PC-3 (cell line): Measurements from ENCODE around the gene FIGLA. TPM values are rescaled to one million over a fixed set of nuclear protein-coding genes. Genes with fewer than 3 reads are reported as not detected.

Source experiments
- ATAC-seq: fragments of 200-7000 bp; cut with Tn5 transposase; 2 replicates; pipeline ENCODE4 v1.9.1; 2020; ENCODE audit warnings: mild to moderate bottlenecking, moderate library complexity
- BruUV-seq: library from RNA; stranded (reverse); fragments of 400-500 nt; replicated peaks from 2 replicates; lab custom pipeline; 2021; lab: Mats Ljungman, UMichigan
- CTCF ChIA-PET: fragments of 300-600 bp; sonication (Branson Sonifier 250); formaldehyde crosslinking; loops from one replicate; lab custom pipeline; 2022; ENCODE audit warnings: antibody characterized with exemption; lab: Charles Lee
- POLR2A ChIA-PET: fragments of 300-600 bp; sonication (Branson Sonifier 250); formaldehyde crosslinking; loops from one replicate; lab custom pipeline; 2022; ENCODE audit warnings: antibody characterized with exemption; ENCODE audit not compliant: unreplicated experiment; lab: Charles Lee
- DNase-seq: peaks from one replicate; pipeline ENCODE4 v3.0.0-alpha.2; 2015
- H2AFZ ChIP-seq: fragments of 300-600 bp; sonication (generic); 2 replicates; pipeline ENCODE4 v1.6.0; 2016; ENCODE audit warnings: antibody characterized with exemption, low read length
- H3F3A ChIP-seq: fragments of 300-600 bp; sonication (generic); one replicate; pipeline ENCODE4 v1.6.0; 2017; ENCODE audit warnings: antibody characterized with exemption, low read length, control low read depth, mild to moderate bottlenecking; ENCODE audit not compliant: unreplicated experiment
- H3K27ac ChIP-seq: fragments of 300-600 bp; sonication (generic); 2 replicates; pipeline ENCODE4 v1.5.1; 2016; ENCODE audit warnings: mild to moderate bottlenecking, low read length
- H3K27me3 ChIP-seq: fragments of 300-600 bp; sonication (generic); 2 replicates; pipeline ENCODE4 v1.6.1; 2016; ENCODE audit warnings: low read length, mixed read lengths
- H3K36me3 ChIP-seq: fragments of 300-600 bp; sonication (generic); 2 replicates; pipeline ENCODE4 v1.6.1; 2016; ENCODE audit warnings: low read depth, mixed run types, low read length, mixed read lengths
- H3K4me1 ChIP-seq: fragments of 300-600 bp; sonication (generic); 2 replicates; pipeline ENCODE4 v1.5.1; 2016; ENCODE audit warnings: low read length; ENCODE audit not compliant: insufficient read depth
- H3K4me2 ChIP-seq: fragments of 300-600 bp; sonication (generic); 2 replicates; pipeline ENCODE4 v1.6.0; 2016; ENCODE audit warnings: low read length
- H3K4me3 ChIP-seq: fragments of 300-600 bp; sonication (generic); 2 replicates; pipeline ENCODE4 v1.5.1; 2016; ENCODE audit warnings: mild to moderate bottlenecking, low read length, mixed read lengths
- H3K79me2 ChIP-seq: fragments of 300-600 bp; sonication (generic); 2 replicates; pipeline ENCODE4 v1.6.1; 2017; ENCODE audit warnings: low read length, mixed read lengths
- H3K9ac ChIP-seq: fragments of 300-600 bp; sonication (generic); 2 replicates; pipeline ENCODE4 v1.6.0; 2016; ENCODE audit warnings: mild to moderate bottlenecking, low read length
- H3K9me2 ChIP-seq: fragments of 300-600 bp; sonication (generic); replicated peaks from 2 replicates; pipeline ENCODE4 v1.6.1; 2016; ENCODE audit warnings: mixed run types, low read length, mixed read lengths
- H3K9me3 ChIP-seq: fragments of 300-600 bp; sonication (generic); 2 replicates; pipeline ENCODE4 v1.6.1; 2016; ENCODE audit warnings: low read length, mixed read lengths
- H4K20me1 ChIP-seq: fragments of 300-600 bp; sonication (generic); 2 replicates; pipeline ENCODE4 v1.6.1; 2016; ENCODE audit warnings: low read length, mixed read lengths
- EZH2 ChIP-seq: fragments of 300-600 bp; sonication (generic); IDR thresholded peaks from one replicate; pipeline ENCODE4 v1.6.1; 2017; ENCODE audit warnings: antibody characterized with exemption, mild to moderate bottlenecking, low read length; ENCODE audit not compliant: unreplicated experiment
- EZH2phosphoT487 ChIP-seq: fragments of 300-600 bp; sonication (generic); IDR thresholded peaks from 2 replicates; pipeline ENCODE4 v1.6.1; 2018; ENCODE audit warnings: mild to moderate bottlenecking, antibody characterized with exemption, low read length, borderline replicate concordance
- intact Hi-C: fragments of 100-400 bp; cut with micrococcal nuclease; formaldehyde crosslinking; loops from 2 replicates; pipeline ENCODE4 v1.9.0; 2023
- total RNA-seq: library from RNA; depleted of rRNA; stranded (reverse); fragments of >200 nt; gene quantifications from 2 replicates; pipeline ENCODE4 v1.2.3, GENCODE V29; 2014; rRNA removed
- TF ChIP-seq, protein P1 (sequence below): fragments of 300-600 bp; sonication (generic); conservative IDR thresholded peaks from 2 replicates; pipeline ENCODE4 v1.5.1; 2017; ENCODE audit warnings: antibody characterized with exemption, low read depth, mild to moderate bottlenecking, low read length

The FIGLA gene
- total RNA-seq, 1 experiment from 2014 or later, result not detected

DNA sequence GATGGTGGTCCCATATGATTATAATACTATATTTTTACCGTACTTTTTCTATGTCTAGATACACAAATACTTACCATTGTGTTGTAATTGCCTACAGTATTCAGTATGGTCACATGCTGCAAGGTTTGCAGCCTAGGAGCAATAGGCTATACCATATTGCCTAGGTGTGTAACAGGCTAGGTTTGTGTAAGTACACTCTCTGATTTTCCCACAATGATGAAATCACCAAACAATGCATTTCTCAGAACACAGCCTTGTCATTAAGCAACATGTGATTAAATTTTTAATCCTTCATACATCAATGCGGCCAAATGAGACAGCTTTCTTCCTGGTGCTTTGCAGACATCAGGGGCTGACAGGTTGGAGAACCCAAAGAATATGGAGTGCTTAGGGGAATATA is 59.7 kb downstream of the FIGLA start:
- H3K9ac ChIP-seq, result no peak overlapping the region
- no peaks in the 10 kb centered on the region for H3K79me2 ChIP-seq
- DNase-seq (no peak), ATAC-seq (no peak)
- no peak overlapping the region for H3K4me2 ChIP-seq
- H3K9me3 ChIP-seq, result no peaks in the 10 kb centered on the region
- no peaks in the 10 kb centered on the region for H3K36me3 ChIP-seq
- ChIA-PET POLR2A (no interaction called here), CTCF (no interaction called here)
- no peaks in the 10 kb centered on the region for H3K4me1 ChIP-seq
- no peaks in the 10 kb centered on the region for H4K20me1 ChIP-seq
- no peaks in the 10 kb centered on the region for H3K9me2 ChIP-seq
- intact Hi-C loops, result no loop called here
- peaks cover 35% of the 10 kb centered on the region for H3K27me3 ChIP-seq
- no peak overlapping the region for H3K4me3 ChIP-seq
- no peak overlapping the region for H2AFZ ChIP-seq
- H3K27ac ChIP-seq, result no peak overlapping the region
- H3F3A ChIP-seq, result no peaks in the 10 kb centered on the region
- BruUV-seq, result no TSS peak
- TF ChIP-seq, protein P1, sequence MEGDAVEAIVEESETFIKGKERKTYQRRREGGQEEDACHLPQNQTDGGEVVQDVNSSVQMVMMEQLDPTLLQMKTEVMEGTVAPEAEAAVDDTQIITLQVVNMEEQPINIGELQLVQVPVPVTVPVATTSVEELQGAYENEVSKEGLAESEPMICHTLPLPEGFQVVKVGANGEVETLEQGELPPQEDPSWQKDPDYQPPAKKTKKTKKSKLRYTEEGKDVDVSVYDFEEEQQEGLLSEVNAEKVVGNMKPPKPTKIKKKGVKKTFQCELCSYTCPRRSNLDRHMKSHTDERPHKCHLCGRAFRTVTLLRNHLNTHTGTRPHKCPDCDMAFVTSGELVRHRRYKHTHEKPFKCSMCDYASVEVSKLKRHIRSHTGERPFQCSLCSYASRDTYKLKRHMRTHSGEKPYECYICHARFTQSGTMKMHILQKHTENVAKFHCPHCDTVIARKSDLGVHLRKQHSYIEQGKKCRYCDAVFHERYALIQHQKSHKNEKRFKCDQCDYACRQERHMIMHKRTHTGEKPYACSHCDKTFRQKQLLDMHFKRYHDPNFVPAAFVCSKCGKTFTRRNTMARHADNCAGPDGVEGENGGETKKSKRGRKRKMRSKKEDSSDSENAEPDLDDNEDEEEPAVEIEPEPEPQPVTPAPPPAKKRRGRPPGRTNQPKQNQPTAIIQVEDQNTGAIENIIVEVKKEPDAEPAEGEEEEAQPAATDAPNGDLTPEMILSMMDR, result no peak
- TF ChIP-seq EZH2phosphoT487, result no peak
- no peak for TF ChIP-seq EZH2

DNA sequence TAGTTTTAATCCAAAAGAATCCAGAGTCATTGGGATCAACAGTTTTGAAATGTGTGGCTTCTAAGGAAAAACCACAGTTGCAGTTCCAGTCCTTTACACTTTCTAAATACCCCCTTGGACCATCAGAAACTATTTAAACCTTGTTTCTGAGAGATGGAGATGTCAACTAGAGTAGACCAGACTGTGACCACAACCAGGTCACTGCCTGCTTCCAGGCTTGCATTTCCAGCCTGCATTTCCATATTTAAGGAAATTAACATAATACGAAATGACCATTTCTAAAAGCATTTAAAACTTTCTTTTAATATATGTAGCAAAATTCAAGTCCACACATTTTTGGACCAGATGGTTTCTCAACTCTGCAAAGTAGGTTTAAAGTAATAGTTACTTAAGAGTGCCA is 60.8 kb downstream of the FIGLA start:
- intact Hi-C loops, result no loop called here
- no peak overlapping the region for H3K4me3 ChIP-seq

DNA sequence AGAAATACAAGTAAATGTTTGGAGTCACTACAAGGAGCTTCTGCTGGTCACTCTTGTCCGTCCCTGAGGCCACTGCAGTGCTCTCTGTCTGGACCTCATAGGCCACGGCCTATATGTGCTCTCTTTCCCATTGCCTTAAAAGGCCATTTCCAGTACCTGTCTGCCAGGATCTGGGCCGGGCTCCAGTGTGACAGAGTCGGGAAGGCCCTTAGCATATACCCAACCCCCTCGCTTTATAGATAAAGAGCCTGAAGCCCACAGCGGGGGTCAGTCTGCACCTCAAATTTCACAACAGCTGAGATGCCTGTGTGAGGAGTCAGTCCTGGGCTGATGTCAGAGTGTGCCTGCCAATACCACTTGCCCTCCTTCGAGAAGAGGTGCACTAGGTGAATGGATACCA is 62.3 kb downstream of the FIGLA start:
- CTCF ChIA-PET, result no interaction called here
- no peaks in the 10 kb centered on the region for H3K4me1 ChIP-seq
- H3K9ac ChIP-seq, result no peak overlapping the region
- DNase-seq (no peak), ATAC-seq (no peak)
- intact Hi-C loops, result no loop called here
- no peak overlapping the region for H3K27ac ChIP-seq
- no peaks in the 10 kb centered on the region for H3K9me3 ChIP-seq
- no peaks in the 10 kb centered on the region for H3F3A ChIP-seq
- POLR2A ChIA-PET, result no interaction called here
- H3K4me2 ChIP-seq, result no peak overlapping the region
- no peaks in the 10 kb centered on the region for H4K20me1 ChIP-seq
- H3K9me2 ChIP-seq, result no peaks in the 10 kb centered on the region
- H3K79me2 ChIP-seq, result no peaks in the 10 kb centered on the region
- peaks cover 11% of the 10 kb centered on the region for H3K27me3 ChIP-seq
- H2AFZ ChIP-seq, result no peak overlapping the region
- no peaks in the 10 kb centered on the region for H3K36me3 ChIP-seq
- no peak overlapping the region for H3K4me3 ChIP-seq
- no TSS peak for BruUV-seq
- TF ChIP-seq, protein P1, result no peak

More for the DNA sequence above, 60.8 kb downstream of the FIGLA start:
- BruUV-seq, result no TSS peak
- H3K9me3 ChIP-seq, result no peaks in the 10 kb centered on the region
- no peak overlapping the region for H2AFZ ChIP-seq
- ChIA-PET CTCF (no interaction called here), POLR2A (no interaction called here)
- H3K4me2 ChIP-seq, result no peak overlapping the region
- peaks cover 26% of the 10 kb centered on the region for H3K27me3 ChIP-seq
- no peak for DNase-seq
- no peaks in the 10 kb centered on the region for H3K4me1 ChIP-seq
- no peaks in the 10 kb centered on the region for H3K36me3 ChIP-seq
- no peaks in the 10 kb centered on the region for H3K79me2 ChIP-seq
- TF ChIP-seq, protein P1, result no peak
- no peak for TF ChIP-seq EZH2
- no peak for TF ChIP-seq EZH2phosphoT487
- no peaks in the 10 kb centered on the region for H4K20me1 ChIP-seq
- no peak overlapping the region for H3K9ac ChIP-seq
- H3K9me2 ChIP-seq, result no peaks in the 10 kb centered on the region
- no peak overlapping the region for H3K27ac ChIP-seq
- no peak for ATAC-seq
- H3F3A ChIP-seq, result no peaks in the 10 kb centered on the region

Other genes starting within 250 kb of the FIGLA start
- gene TGFA, start 236.8 kb downstream of the FIGLA start, total RNA-seq, result 45.0 and 54.7 TPM in 2 replicates
- gene ADD2, start 22.4 kb downstream of the FIGLA start, total RNA-seq, result 4.4 and 16.0 TPM in 2 replicates
- gene CLEC4F, start 30.0 kb upstream of the FIGLA start, total RNA-seq, result not detected in 2 replicates
- gene CD207, start 45.2 kb upstream of the FIGLA start, total RNA-seq, result not detected in 2 replicates
- gene VAX2, start 109.9 kb upstream of the FIGLA start, total RNA-seq, result 0.23 TPM in 1 of 2 replicates, not detected in the other
- not detected in 2 replicates for gene ATP6V1B1, start 145.3 kb upstream of the FIGLA start, total RNA-seq
- not detected in 2 replicates for gene ANKRD53, start 188.0 kb upstream of the FIGLA start, total RNA-seq
- gene TEX261, start 204.2 kb upstream of the FIGLA start, total RNA-seq, result 51.8 and 54.2 TPM in 2 replicates